H1 (cell line): ENCODE results near the gene DSTN. TPM values are rescaled to one million over a fixed set of nuclear protein-coding genes. Genes with fewer than 3 reads are reported as not detected.
"Not testable (repeated sequence)": the region's sequence is repeated elsewhere in the genome, so short reads cannot be mapped to it uniquely, and the experiment has no call there.

Experiments
- CTCF ChIA-PET: fragments of 300-600 bp; sonication (Branson Sonifier 250); formaldehyde crosslinking; loops from one replicate; lab custom pipeline; 2021; ENCODE audit not compliant: partially characterized antibody; lab: Charles Lee
- POLR2A ChIA-PET: fragments of 300-600 bp; sonication (Branson Sonifier 250); formaldehyde crosslinking; loops from one replicate; lab custom pipeline; 2021; ENCODE audit warnings: inconsistent platforms; ENCODE audit not compliant: partially characterized antibody; lab: Charles Lee
- DNase-seq, 2 experiments: peaks; one replicate each; pipeline versions ENCODE4 v3.0.0 to v3.0.0-alpha.2; 2010 to 2022; ENCODE audit warnings: low spot score in 2 of 2, low read depth in 1 of 2, mixed read lengths in 1 of 2
- FAIRE-seq: peaks from 2 replicates; lab custom pipeline; 2011; peaks lifted over from hg19 to GRCh38; lab: Jason Lieb, UNC
- H2AFZ ChIP-seq: 2 replicates; pipeline ENCODE4 v1.8.1; 2012; ENCODE audit warnings: low read length, inconsistent platforms
- H2AK5ac ChIP-seq: 2 replicates; pipeline ENCODE4 v1.6.1; 2013; ENCODE audit warnings: low read depth, low read length
- H2BK120ac ChIP-seq: replicated peaks from 2 replicates; pipeline ENCODE3; 2013; ENCODE audit warnings: low read depth, low read length, inconsistent platforms
- H2BK12ac ChIP-seq: 2 replicates; pipeline ENCODE4 v1.6.1; 2013; ENCODE audit warnings: low read depth, low read length
- H2BK15ac ChIP-seq: 2 replicates; pipeline ENCODE4 v1.6.1; 2013; ENCODE audit warnings: low read length
- H2BK20ac ChIP-seq: 2 replicates; pipeline ENCODE4 v1.6.1; 2013; ENCODE audit warnings: low read length
- H2BK5ac ChIP-seq: 2 replicates; pipeline ENCODE4 v1.6.1; 2013; ENCODE audit warnings: low read depth, low read length
- H3K14ac ChIP-seq: 2 replicates; pipeline ENCODE4 v1.6.1; 2013; ENCODE audit warnings: inconsistent platforms; ENCODE audit not compliant: insufficient read length
- H3K18ac ChIP-seq: 2 replicates; pipeline ENCODE4 v1.6.1; 2013; ENCODE audit warnings: low read length; ENCODE audit errors: extremely low read depth
- H3K23ac ChIP-seq: 2 replicates; pipeline ENCODE4 v1.6.1; 2013; ENCODE audit warnings: inconsistent platforms; ENCODE audit not compliant: insufficient read length
- H3K23me2 ChIP-seq: 2 replicates; pipeline ENCODE4 v1.6.1; 2013; ENCODE audit warnings: low read depth, low read length
- H3K27ac ChIP-seq: 2 replicates; pipeline ENCODE4 v1.6.1; 2011; ENCODE audit warnings: low read depth, low read length, inconsistent platforms
- H3K27me3 ChIP-seq, 4 experiments: replicated peaks in 1 of 4; 1 replicate in 1 of 4; 2 replicates in 3 of 4; pipeline versions ENCODE4 v1.6.1 to v1.8.1; 2011 to 2013; ENCODE audit warnings: low read length in 3 of 4, mild to moderate bottlenecking in 3 of 4, inconsistent platforms in 2 of 4, mixed read lengths in 2 of 4, moderate library complexity in 1 of 4; ENCODE audit not compliant: control insufficient read depth in 3 of 4, insufficient read depth in 3 of 4; ENCODE audit errors: extremely low read depth in 1 of 4
- H3K36me3 ChIP-seq, 4 experiments: 2 replicates each; pipeline versions ENCODE4 v1.6.1 to v1.8.1; 2011 to 2013; ENCODE audit warnings: mild to moderate bottlenecking in 4 of 4, low read length in 3 of 4, moderate library complexity in 2 of 4, control low read depth in 1 of 4, inconsistent platforms in 1 of 4; ENCODE audit not compliant: insufficient read depth in 4 of 4, control insufficient read depth in 2 of 4
- H3K4ac ChIP-seq: replicated peaks from 2 replicates; pipeline ENCODE3; 2013; ENCODE audit warnings: low read length, low read depth, mixed read lengths, inconsistent platforms; ENCODE audit not compliant: insufficient read length
- H3K4me1 ChIP-seq, 4 experiments: replicated peaks in 1 of 4; 1 replicate in 1 of 4; 2 replicates in 3 of 4; pipeline versions ENCODE4 v1.6.1 to v1.8.1; 2011 to 2013; ENCODE audit warnings: low read length in 3 of 4, inconsistent platforms in 2 of 4, mixed read lengths in 1 of 4; ENCODE audit not compliant: insufficient read depth in 4 of 4, control insufficient read depth in 3 of 4
- H3K4me2 ChIP-seq, 2 experiments: 2 replicates each; pipeline versions ENCODE4 v1.6.1 to v1.8.1; 2011 to 2013; ENCODE audit warnings: low read depth in 2 of 2, low read length in 2 of 2, control low read depth in 1 of 2, inconsistent platforms in 1 of 2, mild to moderate bottlenecking in 1 of 2; ENCODE audit not compliant: insufficient read depth in 1 of 2
- H3K4me3 ChIP-seq, 4 experiments: fragments of 200-600, 300-600 bp in 1 of 4; sonication (generic), shearing (Covaris generic), sonication (Bioruptor Twin) in 1 of 4; 2 replicates each; pipeline versions ENCODE4 v1.5.1 to v1.8.1; 2011 to 2016; ENCODE audit warnings: low read length in 4 of 4, low read depth in 3 of 4, control low read depth in 2 of 4, inconsistent platforms in 2 of 4, mild to moderate bottlenecking in 2 of 4, mixed read lengths in 1 of 4, moderate library complexity in 1 of 4; ENCODE audit not compliant: insufficient read depth in 2 of 4; ENCODE audit errors: extremely low read depth in 1 of 4
- H3K56ac ChIP-seq: replicated peaks from 2 replicates; pipeline ENCODE3; 2013; ENCODE audit warnings: low read depth, mild to moderate bottlenecking, mixed read lengths, low read length, inconsistent platforms; ENCODE audit not compliant: insufficient read length
- H3K79me1 ChIP-seq: 2 replicates; pipeline ENCODE4 v1.6.1; 2013; ENCODE audit warnings: low read depth, low read length, control low read depth
- H3K79me2 ChIP-seq, 2 experiments: 2 replicates each; pipeline versions ENCODE4 v1.6.1 to v1.8.1; 2012 to 2013; ENCODE audit warnings: low read length in 2 of 2, mild to moderate bottlenecking in 2 of 2, inconsistent platforms in 1 of 2; ENCODE audit not compliant: insufficient read depth in 2 of 2, control insufficient read depth in 1 of 2
- H3K9ac ChIP-seq, 4 experiments: replicated peaks in 1 of 4; 1 replicate in 1 of 4; 2 replicates in 3 of 4; pipeline versions ENCODE4 v1.6.1 to v1.8.1; 2011 to 2013; ENCODE audit warnings: low read depth in 3 of 4, low read length in 3 of 4, control low read depth in 2 of 4, mild to moderate bottlenecking in 2 of 4, moderate library complexity in 2 of 4, inconsistent platforms in 1 of 4; ENCODE audit errors: extremely low read depth in 1 of 4
- H3K9me3 ChIP-seq, 2 experiments: 2 replicates each; pipeline versions ENCODE4 v1.6.1 to v1.8.1; 2012 to 2013; ENCODE audit warnings: mild to moderate bottlenecking in 2 of 2, moderate library complexity in 2 of 2, control low read depth in 1 of 2, inconsistent platforms in 1 of 2, low read depth in 1 of 2, low read length in 1 of 2, mixed read lengths in 1 of 2; ENCODE audit not compliant: insufficient read depth in 2 of 2
- H4K20me1 ChIP-seq, 2 experiments: replicated peaks in 1 of 2; 2 replicates each; pipeline versions ENCODE3 to v1.8.1; 2011 to 2013; ENCODE audit warnings: inconsistent platforms in 2 of 2, low read length in 2 of 2, mild to moderate bottlenecking in 1 of 2; ENCODE audit not compliant: insufficient read depth in 2 of 2, control insufficient read depth in 1 of 2
- H4K5ac ChIP-seq: 2 replicates; pipeline ENCODE4 v1.6.1; 2013; ENCODE audit warnings: low read length, low read depth, mixed read lengths, inconsistent platforms; ENCODE audit not compliant: insufficient read length
- H4K8ac ChIP-seq: 2 replicates; pipeline ENCODE4 v1.8.0; 2013; ENCODE audit warnings: mild to moderate bottlenecking, moderate library complexity, low read length, inconsistent platforms; ENCODE audit not compliant: insufficient read depth; ENCODE audit errors: extremely low read depth
- H4K91ac ChIP-seq: replicated peaks from 2 replicates; pipeline ENCODE3; 2013; ENCODE audit warnings: low read length, mixed read lengths, inconsistent platforms; ENCODE audit not compliant: insufficient read length
- ATF2 ChIP-seq: IDR thresholded peaks from 2 replicates; pipeline ENCODE4 v1.6.1; 2012; ENCODE audit warnings: low read length, inconsistent platforms
- BACH1 ChIP-seq: IDR thresholded peaks from 2 replicates; pipeline ENCODE4 v1.6.1; 2012; ENCODE audit warnings: low read length, improper control_type of control experiment
- KDM1A ChIP-seq: fragments of 200-600, 300-600 bp; sonication (generic); IDR thresholded peaks from 2 replicates; pipeline ENCODE4 v1.7.1; 2016; ENCODE audit warnings: mild to moderate bottlenecking, low read length, borderline replicate concordance
- MAX ChIP-seq: IDR thresholded peaks from 2 replicates; pipeline ENCODE4 v1.6.1; 2012; ENCODE audit warnings: inconsistent platforms
- POLR2A ChIP-seq, 2 experiments: IDR thresholded peaks; 1 replicate in 1 of 2; 2 replicates in 1 of 2; pipeline ENCODE4 v1.6.1; 2011; ENCODE audit warnings: low read depth in 2 of 2, low read length in 2 of 2, mild to moderate bottlenecking in 2 of 2; ENCODE audit errors: control extremely low read depth in 1 of 2
- TEAD4 ChIP-seq: IDR thresholded peaks from 2 replicates; pipeline ENCODE4 v1.6.1; 2012; ENCODE audit warnings: low read depth, low read length, inconsistent platforms, mixed read lengths
- WGBS, 2 experiments: shearing (Covaris generic) in 1 of 2; methylation state at CpG; one replicate each; pipeline versions ENCODE4 v1.1.6 to v1.1.7; 2013 to 2015; ENCODE audit warnings: low lambda C conversion rate in 2 of 2, mixed read lengths in 2 of 2, inconsistent platforms in 1 of 2, low coverage in 1 of 2, missing lambda C conversion rate in 1 of 2; ENCODE audit not compliant: insufficient replicate concordance in 2 of 2, insufficient coverage in 1 of 2, insufficient read length in 1 of 2; ENCODE audit errors: extremely low coverage in 1 of 2, missing lambda C conversion rate in 1 of 2; 5-methylcytosine and 5-hydroxymethylcytosine counted together
- polyA plus RNA-seq, 7 experiments: library from polyadenylated mRNA; depleted of rRNA in 3 of 7; stranded (reverse) in 5 of 7; unstranded in 2 of 7; fragments of >200 nt in 5 of 7; fragments of 200-250 nt in 2 of 7; gene quantifications; 1 replicate in 5 of 7; 2 replicates in 1 of 7; 4 replicates in 1 of 7; pipeline versions ENCODE4 v1.2.1 to v1.2.3, GENCODE V29; 2011 to 2013; ENCODE audit warnings: missing spikeins in 2 of 7, mixed read lengths in 2 of 7
- total RNA-seq: library from RNA; stranded (reverse); fragmentation: NEBNext Ultra II Directional; extraction: Animal tissue kit (Norgen Biotek cat#: 25700); gene quantifications from 2 replicates; pipeline ENCODE4 v1.2.1, GENCODE V29; 2021

Gene DSTN
- total and polyA plus RNA-seq, 2 of the 8 experiments (the other 6 are each of a cell fraction or from before 2014, with no cell fraction given): 43.3 to 208 TPM

GRCh38 chr20:17658648-17658993 lies 88.7 kb downstream of the DSTN start (continued):
- no peak for TF ChIP-seq ATF2
- no peak for TF ChIP-seq POLR2A (IDR thresholded peaks at IDR 0.05; ENCODE audit: control extremely low read depth in 1 of 2, low read depth in 2 of 2, low read length in 2 of 2)
- TF ChIP-seq KDM1A: no peak
- TF ChIP-seq MAX: no peak
- TF ChIP-seq BACH1: no peak
- TF ChIP-seq TEAD4: no peak

GRCh38 chr20:17659344-17659743 lies 89.5 kb downstream of the DSTN start:
- H3K27me3 ChIP-seq, H3K18ac ChIP-seq, H4K8ac ChIP-seq, H2BK12ac ChIP-seq, H2BK20ac ChIP-seq, H2BK120ac ChIP-seq, H3K14ac ChIP-seq, H3K4me3 ChIP-seq, H2BK5ac ChIP-seq, H3K4ac ChIP-seq, H2AFZ ChIP-seq, H2BK15ac ChIP-seq, POLR2A ChIA-PET, H3K9ac ChIP-seq, H4K91ac ChIP-seq, H3K23ac ChIP-seq, DNase-seq, H3K23me2 ChIP-seq, H3K4me2 ChIP-seq, FAIRE-seq, H3K27ac ChIP-seq, H2AK5ac ChIP-seq, H3K56ac ChIP-seq, H4K20me1 ChIP-seq, H4K5ac ChIP-seq: not testable (repeated sequence)
- Histone ChIP-seq H3K79me2 (peaks cover 8 to 75% of the 10 kb centered on the region in 2 experiments), H3K4me1 (peaks cover 8 to 11% (median 9%) of the 10 kb centered on the region in 4 experiments; a peak in 5 of 7 replicates), H3K79me1 (peaks cover 14% of the 10 kb centered on the region), H3K36me3 (peaks cover 0 to 20% (median 10%) of the 10 kb centered on the region in 4 experiments; a peak in 5 of 8 replicates), H3K9me3 (peaks cover 6 to 13% of the 10 kb centered on the region in 2 experiments)
- 90% methylated on average over 7 of the region's 7 CpGs; no CpG with 5 or more reads in 1 of the 2 experiments for WGBS, 2 experiments
- CTCF ChIA-PET: interaction anchor here (0.9 to 5.9 kb wide), 3 partner anchors 239 to 279 kb away, joined by 3 to 26 read pairs (median 3); no protein-coding TSS in a partner anchor
